NCI-H2227 treated with DMSO at 0.1 percent for 48 hours (cell line): ENCODE measurements around the gene CCDC112.
"Not testable (repeated sequence)": the region's sequence is repeated elsewhere in the genome, so short reads cannot be mapped to it uniquely, and the experiment has no call there.

Experiments used
- DNase-seq: peaks from one replicate; lab custom pipeline; 2025; lab: John Stamatoyannopoulos, UW

CCDC112 gene

GRCh38 chr5:115260248-115260647 is 36.2 kb downstream of the CCDC112 start:
- DNase-seq = no peak

- no peak for DNase-seq
Measured at GRCh38 chr5:115257981-115258380, 38.5 kb downstream of the CCDC112 start.

GRCh38 chr5:115249379-115249778 is 47.1 kb downstream of the CCDC112 start:
- DNase-seq = not testable (repeated sequence)

GRCh38 chr5:115246361-115246991 is 50.0 kb downstream of the CCDC112 start:
- peak; percentile 24 for DNase-seq

GRCh38 chr5:115243412-115243811 is 53.0 kb downstream of the CCDC112 start:
- no peak for DNase-seq

GRCh38 chr5:115241881-115242642 is 54.4 kb downstream of the CCDC112 start:
- DNase-seq = no peak

- DNase-seq = no peak
Measured at GRCh38 chr5:115237066-115237465, 59.4 kb downstream of the CCDC112 start.

GRCh38 chr5:115236599-115236998 is 59.9 kb downstream of the CCDC112 start:
- no peak for DNase-seq

- no peak for DNase-seq
Measured at GRCh38 chr5:115231598-115231997, 64.9 kb downstream of the CCDC112 start.

GRCh38 chr5:115229606-115230005 is 66.8 kb downstream of the CCDC112 start:
- DNase-seq = no peak

- DNase-seq = no peak
Measured at GRCh38 chr5:115227281-115227680, 69.2 kb downstream of the CCDC112 start.
